IPS-18a (cell line): ENCODE results near the gene PDGFA.
"Not testable (repeated sequence)": the region's sequence is repeated elsewhere in the genome, so short reads cannot be mapped to it uniquely, and the experiment has no call there.

Experiments
- H3K27ac ChIP-seq: one replicate; pipeline ENCODE4 v1.5.1; 2013; ENCODE audit warnings: low read length
- H3K27me3 ChIP-seq: one replicate; pipeline ENCODE4 v1.6.1; 2013; ENCODE audit warnings: mild to moderate bottlenecking, low read length; ENCODE audit not compliant: control insufficient read depth, insufficient read depth
- H3K36me3 ChIP-seq: one replicate; pipeline ENCODE4 v1.6.1; 2013; ENCODE audit warnings: low read depth, low read length; ENCODE audit not compliant: control insufficient read depth
- H3K4me1 ChIP-seq: one replicate; pipeline ENCODE4 v1.6.1; 2013; ENCODE audit warnings: low read depth, low read length; ENCODE audit not compliant: control insufficient read depth
- H3K4me3 ChIP-seq: one replicate; pipeline ENCODE4 v1.5.1; 2013; ENCODE audit warnings: low read length
- H3K9ac ChIP-seq: one replicate; pipeline ENCODE4 v1.6.1; 2013; ENCODE audit warnings: mild to moderate bottlenecking, low read length, moderate library complexity
- H3K9me3 ChIP-seq: one replicate; pipeline ENCODE4 v1.6.1; 2013; ENCODE audit warnings: low read depth, low read length; ENCODE audit not compliant: control insufficient read depth

PDGFA gene

DNA sequence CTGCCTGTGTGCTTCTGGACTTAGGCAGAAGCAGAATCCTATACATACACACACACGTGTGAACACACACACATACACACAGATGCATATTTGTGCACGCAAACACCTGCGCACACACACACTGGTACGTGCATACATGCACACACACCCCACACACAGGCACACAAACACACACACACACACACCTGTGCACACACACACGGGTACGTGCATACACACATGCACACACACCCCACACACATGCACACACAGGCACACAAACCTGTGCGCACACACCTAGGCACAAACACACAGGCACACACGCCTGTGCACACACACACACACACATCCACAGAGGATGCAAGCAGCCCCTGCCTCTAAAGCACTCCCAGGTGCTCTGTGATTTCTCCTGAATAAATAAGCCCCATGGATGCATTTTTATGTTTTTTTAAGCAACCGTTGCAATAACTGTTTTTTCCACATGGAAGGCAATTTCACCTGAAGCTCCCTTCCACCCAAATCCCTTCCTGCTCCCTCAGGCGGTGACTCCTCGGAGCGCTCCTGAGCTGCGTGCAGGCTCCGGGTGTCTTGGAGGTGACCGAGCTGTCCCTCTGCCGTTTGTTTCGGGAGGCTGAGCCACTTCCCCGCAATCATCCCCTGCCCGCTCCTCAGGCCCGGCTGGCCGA lies 41.5 kb upstream of the PDGFA start:
- Histone ChIP-seq H3K27me3 (no peaks in the 10 kb centered on the region), H3K9ac (no peak overlapping the region), H3K9me3 (no peaks in the 10 kb centered on the region), H3K27ac (no peak overlapping the region), H3K4me3 (no peak overlapping the region), H3K36me3 (no peaks in the 10 kb centered on the region), H3K4me1 (no peaks in the 10 kb centered on the region)

DNA sequence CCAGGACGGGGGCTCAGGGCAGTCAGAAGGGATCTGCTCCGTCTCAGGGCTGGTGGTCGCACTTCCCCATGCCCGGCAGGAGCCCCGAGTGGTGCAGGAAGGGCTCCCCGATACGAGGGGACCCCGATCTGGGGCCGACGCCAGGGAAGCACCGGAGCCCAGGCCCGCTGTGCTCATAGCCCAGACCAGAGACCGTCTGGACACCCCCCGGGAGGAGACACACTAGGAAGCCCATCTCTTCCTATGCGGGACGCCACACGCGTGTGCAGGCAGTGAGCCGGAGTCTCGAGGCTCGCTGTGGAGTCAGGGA lies 39.7 kb upstream of the PDGFA start:
- no peak overlapping the region for H3K4me3 ChIP-seq
- H3K36me3 ChIP-seq: no peaks in the 10 kb centered on the region
- no peaks in the 10 kb centered on the region for H3K9me3 ChIP-seq
- H3K27me3 ChIP-seq: no peaks in the 10 kb centered on the region
- H3K27ac ChIP-seq: no peak overlapping the region
- H3K4me1 ChIP-seq: no peaks in the 10 kb centered on the region
- no peak overlapping the region for H3K9ac ChIP-seq

- no peak overlapping the region for H3K4me3 ChIP-seq
- no peak overlapping the region for H3K27ac ChIP-seq
- no peaks in the 10 kb centered on the region for H3K36me3 ChIP-seq
- H3K4me1 ChIP-seq: no peaks in the 10 kb centered on the region
- no peak overlapping the region for H3K9ac ChIP-seq
- no peaks in the 10 kb centered on the region for H3K9me3 ChIP-seq
- H3K27me3 ChIP-seq: no peaks in the 10 kb centered on the region
Measured at GRCh38 chr7:557558-557881, 37.9 kb upstream of the PDGFA start.

- Histone ChIP-seq H3K36me3 (no peaks in the 10 kb centered on the region), H3K27me3 (no peaks in the 10 kb centered on the region), H3K4me1 (no peaks in the 10 kb centered on the region), H3K9ac (no peak overlapping the region), H3K4me3 (no peak overlapping the region), H3K9me3 (no peaks in the 10 kb centered on the region), H3K27ac (no peak overlapping the region)
Measured at GRCh38 chr7:556837-557557, 37.4 kb upstream of the PDGFA start.

DNA sequence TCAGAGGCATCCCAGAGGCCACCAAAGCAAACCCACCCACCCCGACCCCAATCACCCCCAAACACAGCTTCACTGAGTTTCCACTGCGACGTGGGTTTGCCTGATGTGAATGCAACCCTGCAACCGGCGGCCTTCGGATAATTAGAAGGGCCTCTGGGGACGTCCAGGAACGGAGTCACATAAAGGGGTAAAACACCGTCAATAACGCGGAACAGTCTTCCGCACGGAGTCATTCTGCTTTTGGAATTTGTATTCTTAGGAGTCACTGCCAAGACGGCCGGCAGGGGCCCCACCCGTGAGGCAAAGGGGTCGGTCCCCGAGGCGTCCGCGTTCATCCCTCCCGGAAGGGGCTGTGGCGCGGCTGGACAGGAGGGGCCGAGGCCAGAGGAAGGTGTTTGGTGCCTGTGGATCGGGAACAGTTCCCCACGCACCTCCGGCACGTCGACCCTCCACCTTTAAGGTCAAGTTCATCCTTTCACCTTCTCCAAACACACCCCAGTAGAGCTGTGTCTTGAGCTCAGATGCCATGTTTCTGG lies 36.7 kb upstream of the PDGFA start:
- H3K27ac ChIP-seq: no peak overlapping the region
- no peaks in the 10 kb centered on the region for H3K36me3 ChIP-seq
- no peak overlapping the region for H3K4me3 ChIP-seq
- H3K27me3 ChIP-seq: no peaks in the 10 kb centered on the region
- H3K9ac ChIP-seq: no peak overlapping the region
- H3K4me1 ChIP-seq: no peaks in the 10 kb centered on the region
- H3K9me3 ChIP-seq: no peaks in the 10 kb centered on the region

DNA sequence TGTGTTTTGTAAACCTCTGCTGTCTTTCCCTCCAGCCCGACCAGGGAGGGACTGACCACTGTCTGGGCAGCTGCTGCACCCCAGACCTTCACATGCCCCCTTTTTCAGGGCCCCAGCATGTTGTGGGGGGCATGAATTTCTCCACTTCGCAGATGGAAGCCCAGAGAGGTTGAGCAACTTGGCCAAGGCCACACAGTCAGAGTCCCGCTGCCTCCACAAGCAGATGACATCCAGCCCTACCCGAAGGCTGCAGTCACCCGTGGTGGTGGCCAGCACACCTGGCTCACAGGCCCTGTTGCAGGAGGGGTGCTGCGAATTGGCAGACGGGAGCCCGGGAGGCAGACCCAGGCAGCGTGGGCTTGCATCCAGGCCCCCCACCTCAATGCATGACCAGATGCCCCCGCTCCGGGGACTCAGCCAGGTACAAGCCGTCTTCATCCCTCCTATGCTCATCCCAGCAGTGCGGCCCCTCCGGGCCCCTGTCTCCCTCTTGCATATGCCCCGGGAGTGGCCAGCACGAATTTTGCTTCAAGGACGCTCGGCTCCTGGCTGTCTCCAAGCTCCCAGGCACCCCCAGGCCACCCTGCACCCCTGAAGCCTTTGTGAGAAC lies 36.0 kb upstream of the PDGFA start:
- H3K9me3 ChIP-seq: no peaks in the 10 kb centered on the region
- no peak overlapping the region for H3K4me3 ChIP-seq
- no peaks in the 10 kb centered on the region for H3K36me3 ChIP-seq
- H3K4me1 ChIP-seq: no peaks in the 10 kb centered on the region
- no peak overlapping the region for H3K9ac ChIP-seq
- no peak overlapping the region for H3K27ac ChIP-seq
- H3K27me3 ChIP-seq: no peaks in the 10 kb centered on the region

- H3K27ac ChIP-seq: no peak overlapping the region
- no peaks in the 10 kb centered on the region for H3K4me1 ChIP-seq
- H3K27me3 ChIP-seq: no peaks in the 10 kb centered on the region
- H3K9me3 ChIP-seq: no peaks in the 10 kb centered on the region
- no peaks in the 10 kb centered on the region for H3K36me3 ChIP-seq
- no peak overlapping the region for H3K4me3 ChIP-seq
- no peak overlapping the region for H3K9ac ChIP-seq
Measured at GRCh38 chr7:553636-554111, 34.0 kb upstream of the PDGFA start.

DNA sequence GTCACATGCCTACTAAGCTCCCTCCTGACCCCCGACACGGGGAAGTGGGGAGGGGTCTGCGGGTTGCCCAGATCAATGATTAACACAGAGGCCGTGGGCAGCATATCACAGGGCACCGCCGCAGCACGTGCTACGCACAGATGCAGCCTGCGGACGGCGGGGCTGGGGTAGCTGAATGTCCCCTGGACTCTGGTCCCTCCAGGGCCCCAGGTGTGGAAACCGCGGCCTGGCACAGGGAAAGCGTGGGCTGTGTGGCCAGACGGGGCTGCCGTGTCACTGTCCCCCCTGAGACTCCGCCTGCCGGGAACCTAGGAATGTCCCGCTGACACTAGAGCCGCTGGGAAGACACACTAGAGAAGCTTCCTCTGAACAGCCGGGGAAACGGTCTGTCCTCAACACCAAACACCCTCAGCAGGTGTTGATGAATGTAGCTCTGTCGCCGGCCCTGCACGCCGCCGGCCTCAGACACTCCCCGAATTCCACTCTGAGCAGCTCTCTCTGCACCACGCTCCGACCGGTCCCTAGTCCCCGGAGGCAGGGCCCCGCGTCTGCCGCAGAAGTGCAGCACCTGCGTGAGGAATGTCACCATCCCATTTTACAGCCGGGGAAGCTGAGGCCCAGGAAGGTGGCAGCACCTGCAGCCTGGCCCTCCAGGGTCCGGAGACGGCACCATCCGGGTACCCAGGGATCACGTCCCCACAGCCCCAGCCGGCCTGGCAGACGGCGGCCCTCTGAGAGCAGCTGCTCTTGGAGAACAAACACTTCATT lies 33.4 kb upstream of the PDGFA start:
- no peaks in the 10 kb centered on the region for H3K27me3 ChIP-seq
- no peak overlapping the region for H3K9ac ChIP-seq
- no peaks in the 10 kb centered on the region for H3K4me1 ChIP-seq
- no peak overlapping the region for H3K27ac ChIP-seq
- H3K36me3 ChIP-seq: no peaks in the 10 kb centered on the region
- no peak overlapping the region for H3K4me3 ChIP-seq
- no peaks in the 10 kb centered on the region for H3K9me3 ChIP-seq

DNA sequence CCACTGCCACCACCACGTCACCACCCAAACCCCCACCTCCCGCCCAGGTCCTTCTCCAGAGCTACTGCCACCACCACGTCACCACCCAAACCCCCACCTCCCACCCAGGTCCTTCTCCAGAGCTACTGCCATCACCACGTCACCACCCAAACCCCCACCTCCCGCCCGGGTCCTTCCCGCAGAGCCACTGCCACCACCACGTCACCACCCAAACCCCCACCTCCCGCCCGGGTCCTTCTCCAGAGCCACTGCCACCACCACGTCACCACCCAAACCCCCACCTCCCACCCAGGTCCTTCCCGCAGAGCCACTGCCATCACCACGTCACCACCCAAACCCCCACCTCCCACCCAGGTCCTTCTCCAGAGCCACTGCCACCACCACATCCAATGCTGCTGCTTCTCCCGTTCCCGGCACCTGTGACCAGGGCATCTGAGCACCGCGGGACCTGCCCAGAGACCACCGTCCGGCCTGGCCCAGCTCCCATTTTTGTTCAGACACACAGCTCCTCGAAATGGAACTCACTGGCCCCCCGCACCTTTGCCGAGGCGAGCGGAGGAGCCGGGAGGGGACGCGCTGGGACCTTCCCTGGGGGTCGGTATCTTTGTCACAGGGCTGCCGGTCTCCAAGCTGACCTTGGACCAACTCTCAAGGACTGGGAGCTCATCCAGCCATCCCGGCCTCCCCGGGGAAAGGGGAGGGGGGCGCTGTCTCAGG lies 32.7 kb upstream of the PDGFA start:
- H3K9me3 ChIP-seq, H3K27me3 ChIP-seq, H3K4me1 ChIP-seq, H3K27ac ChIP-seq, H3K36me3 ChIP-seq, H3K9ac ChIP-seq, H3K4me3 ChIP-seq: not testable (repeated sequence)

- not testable (repeated sequence) for H3K27ac ChIP-seq, H3K36me3 ChIP-seq, H3K27me3 ChIP-seq, H3K9me3 ChIP-seq, H3K4me1 ChIP-seq, H3K9ac ChIP-seq, H3K4me3 ChIP-seq
Measured at GRCh38 chr7:551615-551970, 31.9 kb upstream of the PDGFA start.
